ENCODE measurements around the gene CDRT4. TPM values are rescaled to one million over a fixed set of nuclear protein-coding genes. Genes with fewer than 3 reads are reported as not detected.

Gene CDRT4
- polyA plus RNA-seq, 2 of the 4 experiments (the other 2 are of a cell fraction) = 0.58 to 5.4 TPM

DNA sequence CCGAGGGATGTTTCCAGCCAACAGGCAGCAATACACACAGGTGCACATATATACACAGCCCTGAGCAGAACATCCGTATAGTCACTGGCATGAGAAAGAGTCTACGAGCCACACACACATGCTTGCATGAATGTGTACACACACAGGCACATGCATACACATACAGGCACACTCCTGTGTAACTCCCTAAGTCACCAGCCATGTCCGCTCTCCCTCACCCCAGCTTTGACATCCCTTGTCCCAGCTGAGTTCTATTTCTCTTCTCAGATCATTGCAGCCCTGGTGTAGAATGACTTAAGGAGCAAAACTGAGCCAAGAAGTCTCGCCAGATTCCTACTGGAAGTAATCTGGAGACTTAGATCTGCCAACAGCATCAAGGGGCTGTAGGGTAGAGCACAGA, 13.1 kb downstream of the CDRT4 start (continued):
- no peak for TF ChIP-seq FOSB (CRISPR knock-in tag; IDR thresholded peaks at IDR 0.05)
- TF ChIP-seq HOXA7 (CRISPR knock-in tag; IDR thresholded peaks at IDR 0.05) = no peak
- TF ChIP-seq SMC3 (IDR thresholded peaks at IDR 0.05) = no peak
- TF ChIP-seq MAFK (IDR thresholded peaks at IDR 0.05; ENCODE audit: partially characterized antibody) = no peak
- TF ChIP-seq PHF8 (IDR thresholded peaks at IDR 0.05; ENCODE audit: borderline replicate concordance, low read depth) = no peak
- TF ChIP-seq, protein P1, sequence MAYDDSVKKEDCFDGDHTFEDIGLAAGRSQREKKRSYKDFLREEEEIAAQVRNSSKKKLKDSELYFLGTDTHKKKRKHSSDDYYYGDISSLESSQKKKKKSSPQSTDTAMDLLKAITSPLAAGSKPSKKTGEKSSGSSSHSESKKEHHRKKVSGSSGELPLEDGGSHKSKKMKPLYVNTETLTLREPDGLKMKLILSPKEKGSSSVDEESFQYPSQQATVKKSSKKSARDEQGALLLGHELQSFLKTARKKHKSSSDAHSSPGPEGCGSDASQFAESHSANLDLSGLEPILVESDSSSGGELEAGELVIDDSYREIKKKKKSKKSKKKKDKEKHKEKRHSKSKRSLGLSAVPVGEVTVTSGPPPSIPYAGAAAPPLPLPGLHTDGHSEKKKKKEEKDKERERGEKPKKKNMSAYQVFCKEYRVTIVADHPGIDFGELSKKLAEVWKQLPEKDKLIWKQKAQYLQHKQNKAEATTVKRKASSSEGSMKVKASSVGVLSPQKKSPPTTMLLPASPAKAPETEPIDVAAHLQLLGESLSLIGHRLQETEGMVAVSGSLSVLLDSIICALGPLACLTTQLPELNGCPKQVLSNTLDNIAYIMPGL (CRISPR knock-in tag; IDR thresholded peaks at IDR 0.05; ENCODE audit: borderline replicate concordance) = no peak

- no peak for DNase-seq (ENCODE audit: low read depth in 1 of 2, low spot score in 1 of 2)
- no peaks in the 10 kb centered on the region for H3K9me3 ChIP-seq
- FAIRE-seq = no peak
- WGBS (ENCODE audit: missing lambda C conversion rate) = 80% methylated on average over 3 of the region's 3 CpGs
- CTCF ChIA-PET = interaction anchor here (1.2 kb wide), 1 partner anchor 30 kb away, joined by 3 read pairs; no protein-coding TSS in a partner anchor
- H3K4me3 ChIP-seq = no peak overlapping the region
- POLR2A ChIA-PET = no interaction called here
- no peak for TF ChIP-seq HDAC2 (IDR thresholded peaks at IDR 0.05)
- TF ChIP-seq, protein P2, sequence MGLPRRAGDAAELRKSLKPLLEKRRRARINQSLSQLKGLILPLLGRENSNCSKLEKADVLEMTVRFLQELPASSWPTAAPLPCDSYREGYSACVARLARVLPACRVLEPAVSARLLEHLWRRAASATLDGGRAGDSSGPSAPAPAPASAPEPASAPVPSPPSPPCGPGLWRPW (IDR thresholded peaks at IDR 0.05) = no peak
- TF ChIP-seq CHD4 (IDR thresholded peaks at IDR 0.05; ENCODE audit: borderline replicate concordance) = no peak
- TF ChIP-seq MAFK (IDR thresholded peaks at IDR 0.05; ENCODE audit: partially characterized antibody) = no peak
- no peak for TF ChIP-seq RFX5 (IDR thresholded peaks at IDR 0.05)
- TF ChIP-seq MYC (IDR thresholded peaks at IDR 0.05; ENCODE audit: borderline replicate concordance, low read length) = no peak
- TF ChIP-seq ZSCAN20 (CRISPR knock-in tag; IDR thresholded peaks at IDR 0.05) = no peak
- no peak for TF ChIP-seq TP53 (CRISPR knock-in tag; IDR thresholded peaks at IDR 0.05)
- TF ChIP-seq RNF2 (IDR thresholded peaks at IDR 0.05; ENCODE audit: borderline replicate concordance, low read depth) = no peak
- TF ChIP-seq, protein P3, sequence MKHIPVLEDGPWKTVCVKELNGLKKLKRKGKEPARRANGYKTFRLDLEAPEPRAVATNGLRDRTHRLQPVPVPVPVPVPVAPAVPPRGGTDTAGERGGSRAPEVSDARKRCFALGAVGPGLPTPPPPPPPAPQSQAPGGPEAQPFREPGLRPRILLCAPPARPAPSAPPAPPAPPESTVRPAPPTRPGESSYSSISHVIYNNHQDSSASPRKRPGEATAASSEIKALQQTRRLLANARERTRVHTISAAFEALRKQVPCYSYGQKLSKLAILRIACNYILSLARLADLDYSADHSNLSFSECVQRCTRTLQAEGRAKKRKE (CRISPR knock-in tag; IDR thresholded peaks at IDR 0.05; ENCODE audit: low read depth) = no peak
- TF ChIP-seq NFE2L2 (conservative IDR thresholded peaks at IDR 0.05; ENCODE audit: low read length) = no peak
- no peak for TF ChIP-seq ESRRA (IDR thresholded peaks at IDR 0.05; ENCODE audit: borderline replicate concordance, low read length)
- TF ChIP-seq, protein P4, sequence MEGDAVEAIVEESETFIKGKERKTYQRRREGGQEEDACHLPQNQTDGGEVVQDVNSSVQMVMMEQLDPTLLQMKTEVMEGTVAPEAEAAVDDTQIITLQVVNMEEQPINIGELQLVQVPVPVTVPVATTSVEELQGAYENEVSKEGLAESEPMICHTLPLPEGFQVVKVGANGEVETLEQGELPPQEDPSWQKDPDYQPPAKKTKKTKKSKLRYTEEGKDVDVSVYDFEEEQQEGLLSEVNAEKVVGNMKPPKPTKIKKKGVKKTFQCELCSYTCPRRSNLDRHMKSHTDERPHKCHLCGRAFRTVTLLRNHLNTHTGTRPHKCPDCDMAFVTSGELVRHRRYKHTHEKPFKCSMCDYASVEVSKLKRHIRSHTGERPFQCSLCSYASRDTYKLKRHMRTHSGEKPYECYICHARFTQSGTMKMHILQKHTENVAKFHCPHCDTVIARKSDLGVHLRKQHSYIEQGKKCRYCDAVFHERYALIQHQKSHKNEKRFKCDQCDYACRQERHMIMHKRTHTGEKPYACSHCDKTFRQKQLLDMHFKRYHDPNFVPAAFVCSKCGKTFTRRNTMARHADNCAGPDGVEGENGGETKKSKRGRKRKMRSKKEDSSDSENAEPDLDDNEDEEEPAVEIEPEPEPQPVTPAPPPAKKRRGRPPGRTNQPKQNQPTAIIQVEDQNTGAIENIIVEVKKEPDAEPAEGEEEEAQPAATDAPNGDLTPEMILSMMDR (IDR thresholded peaks at IDR 0.05) = no peak
- no peak for TF ChIP-seq KDM1A (IDR thresholded peaks at IDR 0.05; ENCODE audit: low read depth)
- no peak for TF ChIP-seq FOSL2 (IDR thresholded peaks at IDR 0.05)
- no peak for TF ChIP-seq FOSL2 (CRISPR knock-in tag; IDR thresholded peaks at IDR 0.05)
- TF ChIP-seq, protein P5, sequence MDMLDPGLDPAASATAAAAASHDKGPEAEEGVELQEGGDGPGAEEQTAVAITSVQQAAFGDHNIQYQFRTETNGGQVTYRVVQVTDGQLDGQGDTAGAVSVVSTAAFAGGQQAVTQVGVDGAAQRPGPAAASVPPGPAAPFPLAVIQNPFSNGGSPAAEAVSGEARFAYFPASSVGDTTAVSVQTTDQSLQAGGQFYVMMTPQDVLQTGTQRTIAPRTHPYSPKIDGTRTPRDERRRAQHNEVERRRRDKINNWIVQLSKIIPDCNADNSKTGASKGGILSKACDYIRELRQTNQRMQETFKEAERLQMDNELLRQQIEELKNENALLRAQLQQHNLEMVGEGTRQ (IDR thresholded peaks at IDR 0.05) = no peak
- no peak for TF ChIP-seq GATA3 (IDR thresholded peaks at IDR 0.05; ENCODE audit: borderline replicate concordance)
- no peak for TF ChIP-seq HOXB5 (CRISPR knock-in tag; IDR thresholded peaks at IDR 0.05)
- no peak for ATAC-seq
- no peak overlapping the region for H3K27ac ChIP-seq
- H3K4me2 ChIP-seq = no peak overlapping the region
- H3K4me1 ChIP-seq = no peaks in the 10 kb centered on the region
These were observed 13.6 kb downstream of the CDRT4 start for GRCh38 chr17:15453782-15454181.

All from A549 (cell line).